GM23338 (cell line): ENCODE data around the gene QKI. TPM values are rescaled to one million over a fixed set of nuclear protein-coding genes. Genes with fewer than 3 reads are reported as not detected.

Experiments used
- ATAC-seq: fragments of 200-7000 bp; cut with Tn5 transposase; 3 replicates; pipeline ENCODE4 v1.9.1; 2020
- DNase-seq: peaks from one replicate; pipeline ENCODE4 v3.0.0-alpha.2; 2015; ENCODE audit warnings: low spot score
- H2AFZ ChIP-seq: fragments of 200-600 bp; sonication (generic); 2 replicates; pipeline ENCODE4 v1.8.0; 2016; ENCODE audit warnings: antibody characterized with exemption, mild to moderate bottlenecking, moderate library complexity
- H3F3A ChIP-seq: fragments of 200-600 bp; sonication (generic); replicated peaks from 2 replicates; pipeline ENCODE4 v1.8.0; 2017; ENCODE audit warnings: antibody characterized with exemption, mixed run types, low read depth
- H3K27ac ChIP-seq: fragments of 200-600 bp; sonication (generic); 2 replicates; pipeline ENCODE4 v1.6.1; 2016; ENCODE audit warnings: low read depth
- H3K27me3 ChIP-seq: fragments of 200-600 bp; sonication (generic); 2 replicates; pipeline ENCODE4 v1.8.0; 2016; ENCODE audit warnings: mild to moderate bottlenecking, mixed run types, moderate library complexity; ENCODE audit not compliant: insufficient read depth
- H3K36me3 ChIP-seq: fragments of 200-600 bp; sonication (generic); 2 replicates; pipeline ENCODE4 v1.8.0; 2016; ENCODE audit warnings: mild to moderate bottlenecking; ENCODE audit not compliant: insufficient read depth
- H3K4me1 ChIP-seq: fragments of 200-600 bp; sonication (generic); 2 replicates; pipeline ENCODE4 v1.8.0; 2016; ENCODE audit warnings: mild to moderate bottlenecking, moderate library complexity; ENCODE audit not compliant: insufficient read depth
- H3K4me2 ChIP-seq: fragments of 200-600 bp; sonication (generic); 2 replicates; pipeline ENCODE4 v1.7.1; 2017; ENCODE audit warnings: mixed run types
- H3K4me3 ChIP-seq: fragments of 200-600 bp; sonication (generic); 2 replicates; pipeline ENCODE4 v1.6.1; 2016; ENCODE audit warnings: mixed run types
- H3K79me2 ChIP-seq: fragments of 200-600 bp; sonication (generic); replicated peaks from 2 replicates; pipeline ENCODE4 v1.8.0; 2017; ENCODE audit warnings: mild to moderate bottlenecking; ENCODE audit not compliant: insufficient read depth
- H3K9me2 ChIP-seq: fragments of 200-600 bp; sonication (generic); 2 replicates; pipeline ENCODE4 v1.8.0; 2017; ENCODE audit not compliant: insufficient read depth
- H4K20me1 ChIP-seq: fragments of 200-600 bp; sonication (generic); replicated peaks from 2 replicates; pipeline ENCODE4 v1.8.0; 2017; ENCODE audit warnings: mild to moderate bottlenecking; ENCODE audit not compliant: insufficient read depth
- H3K27ac Mint-ChIP-seq: 2 replicates; pipeline ENCODE4 v1.8.0; 2020; ENCODE audit warnings: inconsistent platforms, mild to moderate bottlenecking, moderate library complexity, mixed read lengths
- H3K27me3 Mint-ChIP-seq: 3 replicates; pipeline ENCODE4 v1.8.0; 2022; ENCODE audit warnings: low read depth, mild to moderate bottlenecking, moderate library complexity, mixed read lengths, inconsistent platforms; ENCODE audit not compliant: insufficient read depth, poor library complexity
- H3K36me3 Mint-ChIP-seq: 3 replicates; pipeline ENCODE4 v1.8.0; 2021; ENCODE audit warnings: low read depth, mild to moderate bottlenecking, inconsistent platforms, moderate library complexity, mixed read lengths
- H3K4me1 Mint-ChIP-seq: 3 replicates; pipeline ENCODE4 v1.8.0; 2020; ENCODE audit warnings: mild to moderate bottlenecking, inconsistent platforms, mixed read lengths
- H3K4me3 Mint-ChIP-seq: 3 replicates; pipeline ENCODE4 v1.8.0; 2021; ENCODE audit warnings: moderate library complexity, mild to moderate bottlenecking, inconsistent platforms, mixed read lengths
- H3K9me3 Mint-ChIP-seq: 3 replicates; pipeline ENCODE4 v1.8.0; 2020; ENCODE audit warnings: moderate library complexity, mild to moderate bottlenecking, inconsistent platforms, mixed read lengths
- CREB1 ChIP-seq: fragments of 250-450 bp; sonication (Bioruptor Pico); IDR thresholded peaks from 2 replicates; pipeline ENCODE4 v1.5.0; 2020; ENCODE audit warnings: low read depth, mild to moderate bottlenecking, moderate library complexity
- EZH2 ChIP-seq: fragments of 200-600 bp; sonication (generic); IDR thresholded peaks from one replicate; pipeline ENCODE4 v1.8.0; 2017; ENCODE audit warnings: antibody characterized with exemption, mild to moderate bottlenecking, low read depth; ENCODE audit not compliant: unreplicated experiment
- EZH2phosphoT487 ChIP-seq: fragments of 200-600 bp; sonication (generic); IDR thresholded peaks from one replicate; pipeline ENCODE4 v1.8.1; 2018; ENCODE audit warnings: antibody characterized with exemption; ENCODE audit not compliant: unreplicated experiment
- JUNB ChIP-seq: IDR thresholded peaks from one replicate; pipeline ENCODE4 v1.6.1; 2016; ENCODE audit warnings: antibody characterized with exemption; ENCODE audit not compliant: unreplicated experiment
- NANOG ChIP-seq: IDR thresholded peaks from 2 replicates; pipeline ENCODE4 v1.6.1; 2016; ENCODE audit warnings: antibody characterized with exemption, borderline replicate concordance
- POLR2AphosphoS5 ChIP-seq: IDR thresholded peaks from 2 replicates; pipeline ENCODE4 v1.6.1; 2016; ENCODE audit warnings: antibody characterized with exemption, low read depth
- ZNF331 ChIP-seq: fragments of 250-450 bp; sonication (Bioruptor Pico); IDR thresholded peaks from 2 replicates; pipeline ENCODE4 v1.5.0; 2020; ENCODE audit warnings: low read depth, mild to moderate bottlenecking, moderate library complexity
- polyA plus RNA-seq: library from polyadenylated mRNA; unstranded; fragments of >200 nt; fragmentation: Nextera tagmentation; extraction: Ambion mirVana; gene quantifications from 2 replicates; pipeline ENCODE4 v1.2.1, GENCODE V29; 2016
- total RNA-seq: library from RNA; depleted of rRNA; stranded (reverse); fragments of >200 nt; shearing (Covaris generic); gene quantifications from 2 replicates; pipeline ENCODE4 v1.2.3, GENCODE V29; 2014
- TF ChIP-seq, protein P1 (sequence below): IDR thresholded peaks from 2 replicates; pipeline ENCODE4 v1.6.1; 2016; ENCODE audit warnings: antibody characterized with exemption
- TF ChIP-seq, protein P2 (sequence below), 2 experiments: fragments of 200-600 bp in 1 of 2; sonication (generic) in 1 of 2; conservative IDR thresholded peaks; 2 replicates each; pipeline versions ENCODE4 v1.5.1 to v1.6.1; 2016 to 2017; ENCODE audit warnings: antibody characterized with exemption in 2 of 2, low read depth in 2 of 2, mild to moderate bottlenecking in 2 of 2, moderate library complexity in 1 of 2
- TF ChIP-seq, protein P3 (sequence below): fragments of 250-450 bp; sonication (Bioruptor Pico); IDR thresholded peaks from 2 replicates; pipeline ENCODE4 v1.5.0; 2020; ENCODE audit warnings: mild to moderate bottlenecking, moderate library complexity

Gene QKI
- total and polyA plus RNA-seq, 2 experiments from 2014 or later, result 60.8 to 159 TPM

DNA sequence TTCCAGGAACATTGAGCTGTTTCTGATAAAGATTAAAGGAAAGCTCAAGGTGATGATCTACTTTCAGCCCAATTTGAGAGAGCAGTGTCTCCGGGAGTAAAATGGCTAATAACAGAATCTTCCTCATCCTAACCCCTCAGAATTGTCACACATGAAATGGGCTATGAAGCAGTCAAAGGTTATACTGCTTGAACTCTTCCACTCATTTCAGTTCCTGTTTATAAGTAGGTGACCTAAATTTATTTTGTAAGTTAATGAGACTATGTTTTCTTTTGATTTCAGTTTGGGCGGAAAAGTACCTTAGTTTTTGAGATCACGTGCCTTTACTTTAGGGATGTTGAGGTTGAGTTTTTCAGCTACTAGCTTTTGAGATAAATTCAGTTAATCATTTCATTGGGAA lies 47.2 kb downstream of the QKI start:
- Histone ChIP-seq H3K4me3 (no peak overlapping the region), H3K4me1 (peaks cover 12% of the 10 kb centered on the region), H3K79me2 (peaks cover 100% of the 10 kb centered on the region), H4K20me1 (peaks cover 12% of the 10 kb centered on the region), H3K36me3 (no peaks in the 10 kb centered on the region), H3K27ac (no peak overlapping the region), H3K4me2 (no peak overlapping the region), H3K9me2 (no peaks in the 10 kb centered on the region), H2AFZ (no peak overlapping the region), H3F3A (no peaks in the 10 kb centered on the region), H3K27me3 (no peaks in the 10 kb centered on the region)
- Mint-ChIP-seq H3K9me3 (no peaks in the 10 kb centered on the region), H3K36me3 (peaks cover 2% of the 10 kb centered on the region; the same call in 2 of the 3 replicates), H3K27ac (no peak overlapping the region), H3K4me3 (no peak overlapping the region), H3K4me1 (peaks cover 32% of the 10 kb centered on the region), H3K27me3 (peaks cover 2% of the 10 kb centered on the region)
- TF ChIP-seq, protein P1, sequence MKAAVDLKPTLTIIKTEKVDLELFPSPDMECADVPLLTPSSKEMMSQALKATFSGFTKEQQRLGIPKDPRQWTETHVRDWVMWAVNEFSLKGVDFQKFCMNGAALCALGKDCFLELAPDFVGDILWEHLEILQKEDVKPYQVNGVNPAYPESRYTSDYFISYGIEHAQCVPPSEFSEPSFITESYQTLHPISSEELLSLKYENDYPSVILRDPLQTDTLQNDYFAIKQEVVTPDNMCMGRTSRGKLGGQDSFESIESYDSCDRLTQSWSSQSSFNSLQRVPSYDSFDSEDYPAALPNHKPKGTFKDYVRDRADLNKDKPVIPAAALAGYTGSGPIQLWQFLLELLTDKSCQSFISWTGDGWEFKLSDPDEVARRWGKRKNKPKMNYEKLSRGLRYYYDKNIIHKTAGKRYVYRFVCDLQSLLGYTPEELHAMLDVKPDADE, result no peak
- TF ChIP-seq, protein P2, sequence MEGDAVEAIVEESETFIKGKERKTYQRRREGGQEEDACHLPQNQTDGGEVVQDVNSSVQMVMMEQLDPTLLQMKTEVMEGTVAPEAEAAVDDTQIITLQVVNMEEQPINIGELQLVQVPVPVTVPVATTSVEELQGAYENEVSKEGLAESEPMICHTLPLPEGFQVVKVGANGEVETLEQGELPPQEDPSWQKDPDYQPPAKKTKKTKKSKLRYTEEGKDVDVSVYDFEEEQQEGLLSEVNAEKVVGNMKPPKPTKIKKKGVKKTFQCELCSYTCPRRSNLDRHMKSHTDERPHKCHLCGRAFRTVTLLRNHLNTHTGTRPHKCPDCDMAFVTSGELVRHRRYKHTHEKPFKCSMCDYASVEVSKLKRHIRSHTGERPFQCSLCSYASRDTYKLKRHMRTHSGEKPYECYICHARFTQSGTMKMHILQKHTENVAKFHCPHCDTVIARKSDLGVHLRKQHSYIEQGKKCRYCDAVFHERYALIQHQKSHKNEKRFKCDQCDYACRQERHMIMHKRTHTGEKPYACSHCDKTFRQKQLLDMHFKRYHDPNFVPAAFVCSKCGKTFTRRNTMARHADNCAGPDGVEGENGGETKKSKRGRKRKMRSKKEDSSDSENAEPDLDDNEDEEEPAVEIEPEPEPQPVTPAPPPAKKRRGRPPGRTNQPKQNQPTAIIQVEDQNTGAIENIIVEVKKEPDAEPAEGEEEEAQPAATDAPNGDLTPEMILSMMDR (conservative IDR thresholded peaks at IDR 0.05; ENCODE audit: low read depth in 2 of 2), result no peak
- no peak for TF ChIP-seq ZNF331 (CRISPR knock-in tag)
- TF ChIP-seq JUNB, result no peak
- TF ChIP-seq, protein P3, sequence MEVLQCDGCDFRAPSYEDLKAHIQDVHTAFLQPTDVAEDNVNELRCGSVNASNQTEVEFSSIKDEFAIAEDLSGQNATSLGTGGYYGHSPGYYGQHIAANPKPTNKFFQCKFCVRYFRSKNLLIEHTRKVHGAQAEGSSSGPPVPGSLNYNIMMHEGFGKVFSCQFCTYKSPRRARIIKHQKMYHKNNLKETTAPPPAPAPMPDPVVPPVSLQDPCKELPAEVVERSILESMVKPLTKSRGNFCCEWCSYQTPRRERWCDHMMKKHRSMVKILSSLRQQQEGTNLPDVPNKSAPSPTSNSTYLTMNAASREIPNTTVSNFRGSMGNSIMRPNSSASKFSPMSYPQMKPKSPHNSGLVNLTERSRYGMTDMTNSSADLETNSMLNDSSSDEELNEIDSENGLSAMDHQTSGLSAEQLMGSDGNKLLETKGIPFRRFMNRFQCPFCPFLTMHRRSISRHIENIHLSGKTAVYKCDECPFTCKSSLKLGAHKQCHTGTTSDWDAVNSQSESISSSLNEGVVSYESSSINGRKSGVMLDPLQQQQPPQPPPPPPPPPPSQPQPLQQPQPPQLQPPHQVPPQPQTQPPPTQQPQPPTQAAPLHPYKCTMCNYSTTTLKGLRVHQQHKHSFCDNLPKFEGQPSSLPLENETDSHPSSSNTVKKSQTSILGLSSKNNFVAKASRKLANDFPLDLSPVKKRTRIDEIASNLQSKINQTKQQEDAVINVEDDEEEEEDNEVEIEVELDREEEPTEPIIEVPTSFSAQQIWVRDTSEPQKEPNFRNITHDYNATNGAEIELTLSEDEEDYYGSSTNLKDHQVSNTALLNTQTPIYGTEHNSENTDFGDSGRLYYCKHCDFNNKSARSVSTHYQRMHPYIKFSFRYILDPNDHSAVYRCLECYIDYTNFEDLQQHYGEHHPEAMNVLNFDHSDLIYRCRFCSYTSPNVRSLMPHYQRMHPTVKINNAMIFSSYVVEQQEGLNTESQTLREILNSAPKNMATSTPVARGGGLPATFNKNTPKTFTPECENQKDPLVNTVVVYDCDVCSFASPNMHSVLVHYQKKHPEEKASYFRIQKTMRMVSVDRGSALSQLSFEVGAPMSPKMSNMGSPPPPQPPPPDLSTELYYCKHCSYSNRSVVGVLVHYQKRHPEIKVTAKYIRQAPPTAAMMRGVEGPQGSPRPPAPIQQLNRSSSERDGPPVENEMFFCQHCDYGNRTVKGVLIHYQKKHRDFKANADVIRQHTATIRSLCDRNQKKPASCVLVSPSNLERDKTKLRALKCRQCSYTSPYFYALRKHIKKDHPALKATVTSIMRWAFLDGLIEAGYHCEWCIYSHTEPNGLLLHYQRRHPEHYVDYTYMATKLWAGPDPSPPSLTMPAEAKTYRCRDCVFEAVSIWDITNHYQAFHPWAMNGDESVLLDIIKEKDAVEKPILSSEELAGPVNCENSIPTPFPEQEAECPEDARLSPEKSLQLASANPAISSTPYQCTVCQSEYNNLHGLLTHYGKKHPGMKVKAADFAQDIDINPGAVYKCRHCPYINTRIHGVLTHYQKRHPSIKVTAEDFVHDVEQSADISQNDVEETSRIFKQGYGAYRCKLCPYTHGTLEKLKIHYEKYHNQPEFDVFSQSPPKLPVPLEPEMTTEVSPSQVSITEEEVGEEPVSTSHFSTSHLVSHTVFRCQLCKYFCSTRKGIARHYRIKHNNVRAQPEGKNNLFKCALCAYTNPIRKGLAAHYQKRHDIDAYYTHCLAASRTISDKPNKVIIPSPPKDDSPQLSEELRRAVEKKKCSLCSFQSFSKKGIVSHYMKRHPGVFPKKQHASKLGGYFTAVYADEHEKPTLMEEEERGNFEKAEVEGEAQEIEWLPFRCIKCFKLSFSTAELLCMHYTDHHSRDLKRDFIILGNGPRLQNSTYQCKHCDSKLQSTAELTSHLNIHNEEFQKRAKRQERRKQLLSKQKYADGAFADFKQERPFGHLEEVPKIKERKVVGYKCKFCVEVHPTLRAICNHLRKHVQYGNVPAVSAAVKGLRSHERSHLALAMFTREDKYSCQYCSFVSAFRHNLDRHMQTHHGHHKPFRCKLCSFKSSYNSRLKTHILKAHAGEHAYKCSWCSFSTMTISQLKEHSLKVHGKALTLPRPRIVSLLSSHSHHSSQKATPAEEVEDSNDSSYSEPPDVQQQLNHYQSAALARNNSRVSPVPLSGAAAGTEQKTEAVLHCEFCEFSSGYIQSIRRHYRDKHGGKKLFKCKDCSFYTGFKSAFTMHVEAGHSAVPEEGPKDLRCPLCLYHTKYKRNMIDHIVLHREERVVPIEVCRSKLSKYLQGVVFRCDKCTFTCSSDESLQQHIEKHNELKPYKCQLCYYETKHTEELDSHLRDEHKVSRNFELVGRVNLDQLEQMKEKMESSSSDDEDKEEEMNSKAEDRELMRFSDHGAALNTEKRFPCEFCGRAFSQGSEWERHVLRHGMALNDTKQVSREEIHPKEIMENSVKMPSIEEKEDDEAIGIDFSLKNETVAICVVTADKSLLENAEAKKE (CRISPR knock-in tag), result no peak
- no peak for TF ChIP-seq POLR2AphosphoS5
- TF ChIP-seq EZH2phosphoT487, result no peak
- no peak for TF ChIP-seq EZH2
- TF ChIP-seq NANOG, result no peak
- no peak for TF ChIP-seq CREB1 (CRISPR knock-in tag)
- ATAC-seq (no peak), DNase-seq (no peak)
